Measurements from ENCODE around the gene CAPN2. TPM values are rescaled to one million over a fixed set of nuclear protein-coding genes. Genes with fewer than 3 reads are reported as not detected.

The CAPN2 gene
- total RNA-seq, 1 experiment from 2014 or later, result 1,259 TPM

DNA sequence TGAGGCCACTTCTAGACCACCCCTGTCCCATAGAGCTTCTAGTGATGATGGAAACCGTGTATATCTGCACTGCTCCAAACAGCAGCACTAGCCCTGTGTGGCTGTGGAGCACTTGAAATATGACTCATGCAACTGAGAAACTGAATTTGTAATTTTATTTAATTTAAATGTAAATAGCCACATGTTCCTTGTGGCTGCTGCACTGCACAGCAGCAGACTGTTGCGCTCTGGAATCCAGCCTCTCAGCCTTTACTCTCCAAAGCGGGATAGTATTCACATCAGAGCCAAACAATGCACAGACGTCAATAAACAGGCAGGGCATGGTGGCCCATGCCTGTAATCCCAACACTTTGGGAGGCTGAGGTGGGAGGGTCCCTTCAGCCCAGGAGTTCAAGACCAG is 12.0 kb downstream of the CAPN2 start:
- no peak overlapping the region for H3K4me3 ChIP-seq (ENCODE audit: low read length)
- CTCF ChIA-PET, result no interaction called here
- H3K9me2 ChIP-seq (replicated peaks; ENCODE audit: low read length), result no peaks in the 10 kb centered on the region
- H3K27ac ChIP-seq (ENCODE audit: low read length), result no peak overlapping the region
- H2AFZ ChIP-seq (ENCODE audit: low read length), result no peak overlapping the region
- peaks cover 96% of the 10 kb centered on the region for H3K79me2 ChIP-seq (ENCODE audit: low read length)
- no peak for DNase-seq
- no peaks in the 10 kb centered on the region for H3K27me3 ChIP-seq (ENCODE audit: low read length)
- H3K9me3 ChIP-seq (ENCODE audit: low read length), result no peaks in the 10 kb centered on the region
- H3F3A ChIP-seq (ENCODE audit: low read length, unreplicated experiment), result peaks cover 7% of the 10 kb centered on the region
- intact Hi-C loops (cut with micrococcal nuclease), result no loop called here
- ATAC-seq, result peak; percentile 7
- POLR2A ChIA-PET (ENCODE audit: unreplicated experiment), result no interaction called here
- no peak overlapping the region for H3K4me2 ChIP-seq (ENCODE audit: low read length)
- TF ChIP-seq EZH2phosphoT487 (IDR thresholded peaks at IDR 0.05; ENCODE audit: borderline replicate concordance, low read length) (no peak), EZH2 (IDR thresholded peaks at IDR 0.05; ENCODE audit: low read length, unreplicated experiment) (no peak)
- TF ChIP-seq, protein P1, sequence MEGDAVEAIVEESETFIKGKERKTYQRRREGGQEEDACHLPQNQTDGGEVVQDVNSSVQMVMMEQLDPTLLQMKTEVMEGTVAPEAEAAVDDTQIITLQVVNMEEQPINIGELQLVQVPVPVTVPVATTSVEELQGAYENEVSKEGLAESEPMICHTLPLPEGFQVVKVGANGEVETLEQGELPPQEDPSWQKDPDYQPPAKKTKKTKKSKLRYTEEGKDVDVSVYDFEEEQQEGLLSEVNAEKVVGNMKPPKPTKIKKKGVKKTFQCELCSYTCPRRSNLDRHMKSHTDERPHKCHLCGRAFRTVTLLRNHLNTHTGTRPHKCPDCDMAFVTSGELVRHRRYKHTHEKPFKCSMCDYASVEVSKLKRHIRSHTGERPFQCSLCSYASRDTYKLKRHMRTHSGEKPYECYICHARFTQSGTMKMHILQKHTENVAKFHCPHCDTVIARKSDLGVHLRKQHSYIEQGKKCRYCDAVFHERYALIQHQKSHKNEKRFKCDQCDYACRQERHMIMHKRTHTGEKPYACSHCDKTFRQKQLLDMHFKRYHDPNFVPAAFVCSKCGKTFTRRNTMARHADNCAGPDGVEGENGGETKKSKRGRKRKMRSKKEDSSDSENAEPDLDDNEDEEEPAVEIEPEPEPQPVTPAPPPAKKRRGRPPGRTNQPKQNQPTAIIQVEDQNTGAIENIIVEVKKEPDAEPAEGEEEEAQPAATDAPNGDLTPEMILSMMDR (conservative IDR thresholded peaks at IDR 0.05; ENCODE audit: low read depth, low read length), result no peak
- no peak overlapping the region for H3K9ac ChIP-seq (ENCODE audit: low read length)
- 0 out of 2 replicates have a peak, but pooled peaks cover 10% of the 10 kb centered on the region for H4K20me1 ChIP-seq (ENCODE audit: low read length)
- peaks cover 82% of the 10 kb centered on the region for H3K4me1 ChIP-seq (ENCODE audit: insufficient read depth, low read length)
- BruUV-seq (replicated peaks), result no TSS peak
- H3K36me3 ChIP-seq (ENCODE audit: low read depth, low read length), result peaks cover 72% of the 10 kb centered on the region

DNA sequence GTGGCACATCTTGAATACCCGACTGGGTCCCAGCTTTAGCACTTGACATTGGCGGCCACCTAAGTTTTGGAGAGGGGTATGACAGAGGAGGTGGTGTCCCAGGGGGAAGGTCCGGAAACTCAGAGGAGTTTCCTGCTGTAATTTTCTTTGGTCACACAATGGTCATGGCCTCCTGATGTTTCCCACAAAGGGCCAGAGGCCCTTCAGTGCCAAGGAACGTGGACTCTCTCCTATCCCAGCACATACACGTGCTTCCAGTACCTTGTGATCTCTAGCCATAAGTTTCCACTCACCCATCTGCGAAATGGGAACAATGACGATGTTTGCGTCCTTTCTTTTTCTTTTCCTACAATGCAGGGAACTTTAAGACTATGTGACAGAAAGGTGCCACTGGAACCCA is 13.2 kb downstream of the CAPN2 start:
- peaks cover 82% of the 10 kb centered on the region for H3K4me1 ChIP-seq (ENCODE audit: insufficient read depth, low read length)
- H3K27me3 ChIP-seq (ENCODE audit: low read length), result no peaks in the 10 kb centered on the region
- ChIA-PET POLR2A (ENCODE audit: unreplicated experiment) (interaction anchor here (0.6 kb wide), 1 partner anchor 14 kb away, joined by 5 read pairs; no protein-coding TSS in a partner anchor), CTCF (no interaction called here)
- peaks cover 96% of the 10 kb centered on the region for H3K79me2 ChIP-seq (ENCODE audit: low read length)
- no peak overlapping the region for H3K4me3 ChIP-seq (ENCODE audit: low read length)
- peaks cover 9% of the 10 kb centered on the region for H3F3A ChIP-seq (ENCODE audit: low read length, unreplicated experiment)
- TF ChIP-seq EZH2phosphoT487 (IDR thresholded peaks at IDR 0.05; ENCODE audit: borderline replicate concordance, low read length), result no peak
- TF ChIP-seq, protein P1 (conservative IDR thresholded peaks at IDR 0.05; ENCODE audit: low read depth, low read length), result no peak
- ATAC-seq, result no peak
- intact Hi-C loops (cut with micrococcal nuclease), result no loop called here
- H3K9me2 ChIP-seq (replicated peaks; ENCODE audit: low read length), result no peaks in the 10 kb centered on the region
- H3K4me2 ChIP-seq (ENCODE audit: low read length), result peak overlapping the region; percentile 52; the same call in 1 of the 2 replicates
- H3K36me3 ChIP-seq (ENCODE audit: low read depth, low read length), result peaks cover 60% of the 10 kb centered on the region
- BruUV-seq (replicated peaks), result no TSS peak
- peak overlapping the region; percentile 88 for H3K27ac ChIP-seq (ENCODE audit: low read length)
- peak overlapping the region; percentile 56 for H3K9ac ChIP-seq (ENCODE audit: low read length)
- peaks cover 6% of the 10 kb centered on the region for H4K20me1 ChIP-seq (ENCODE audit: low read length)
- no peaks in the 10 kb centered on the region for H3K9me3 ChIP-seq (ENCODE audit: low read length)
- no peak for DNase-seq
- H2AFZ ChIP-seq (ENCODE audit: low read length), result no peak overlapping the region

DNA sequence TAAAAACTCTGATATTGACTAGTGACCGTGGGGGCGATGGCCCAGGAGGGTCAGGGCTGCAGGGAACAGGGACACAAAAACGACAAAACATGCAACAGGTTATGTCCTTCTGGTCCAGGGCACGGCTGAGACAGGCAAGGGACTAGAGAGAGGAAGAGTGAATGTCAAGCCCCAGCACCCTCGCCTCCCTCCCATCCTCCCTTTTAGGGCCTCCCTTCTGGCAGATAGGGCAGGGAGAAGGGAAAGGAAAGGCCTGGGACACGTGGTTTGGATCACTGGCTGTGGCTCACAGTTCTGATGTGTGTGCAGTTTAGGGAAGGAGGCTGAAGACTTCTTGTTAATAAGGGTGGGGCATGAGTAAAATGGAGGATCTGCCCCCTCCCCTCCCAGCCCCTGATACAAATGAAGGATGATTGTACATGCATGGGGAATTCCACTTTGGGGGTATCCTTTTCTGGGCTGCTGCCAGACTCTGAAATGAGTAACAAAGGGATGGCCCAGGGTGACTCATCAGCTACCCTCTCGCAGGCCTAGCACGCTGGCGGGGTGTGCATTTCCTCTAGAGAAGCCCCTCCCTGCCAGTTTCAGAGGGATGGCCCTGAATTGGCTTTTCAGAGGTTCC is 14.2 kb downstream of the CAPN2 start:
- TF ChIP-seq, protein P1 (conservative IDR thresholded peaks at IDR 0.05; ENCODE audit: low read depth, low read length), result no peak
- TF ChIP-seq EZH2 (IDR thresholded peaks at IDR 0.05; ENCODE audit: low read length, unreplicated experiment), result no peak
- Histone ChIP-seq H3K27ac (ENCODE audit: low read length) (peak overlapping the region; percentile 88), H3K79me2 (ENCODE audit: low read length) (peaks cover 96% of the 10 kb centered on the region), H3K9me3 (ENCODE audit: low read length) (no peaks in the 10 kb centered on the region), H3K27me3 (ENCODE audit: low read length) (no peaks in the 10 kb centered on the region), H3F3A (ENCODE audit: low read length, unreplicated experiment) (peaks cover 13% of the 10 kb centered on the region), H2AFZ (ENCODE audit: low read length) (no peak overlapping the region), H3K9ac (ENCODE audit: low read length) (peak overlapping the region; percentile 59), H3K4me3 (ENCODE audit: low read length) (peak overlapping the region; percentile 18; the same call in 1 of the 2 replicates), H3K4me1 (ENCODE audit: insufficient read depth, low read length) (peaks cover 82% of the 10 kb centered on the region), H3K36me3 (ENCODE audit: low read depth, low read length) (peaks cover 53% of the 10 kb centered on the region), H3K4me2 (ENCODE audit: low read length) (peak overlapping the region; percentile 70), H3K9me2 (replicated peaks; ENCODE audit: low read length) (no peaks in the 10 kb centered on the region), H4K20me1 (ENCODE audit: low read length) (peaks cover 12% of the 10 kb centered on the region)
- TSS peak; percentile 69 for BruUV-seq (replicated peaks)
- ATAC-seq (peak; percentile 68), DNase-seq (peak; percentile 97)
- ChIA-PET POLR2A (ENCODE audit: unreplicated experiment) (no interaction called here), CTCF (interaction anchor here (0.7 kb wide), 2 partner anchors 24 to 46 kb away, joined by 6 to 11 read pairs; no protein-coding TSS in a partner anchor)
- intact Hi-C loops (cut with micrococcal nuclease), result loop anchor here (1.0 kb wide), 1 partner anchor 11 kb away; no protein-coding TSS in a partner anchor
